SK-N-MC (cell line): ENCODE results near the gene CLCN6.

ENCODE experiments used
- EZH2 ChIP-seq: fragments of 200-600 bp; sonication (generic); IDR thresholded peaks from one replicate; pipeline ENCODE4 v1.6.1; 2017; ENCODE audit warnings: antibody characterized with exemption
- FOXP2 ChIP-seq: optimal IDR thresholded peaks from 2 replicates; pipeline ENCODE3; 2011; ENCODE audit warnings: mild to moderate bottlenecking, moderate library complexity; ENCODE audit not compliant: insufficient read depth; ENCODE audit errors: extremely low read length, control extremely low read depth
- POLR2AphosphoS5 ChIP-seq: IDR thresholded peaks from 2 replicates; pipeline ENCODE4 v1.6.1; 2012; ENCODE audit warnings: mild to moderate bottlenecking, low read depth, low read length, borderline replicate concordance

GRCh38 chr1:11757047-11757446 is 48.9 kb upstream of the CLCN6 start:
- TF ChIP-seq POLR2AphosphoS5 = no peak
- TF ChIP-seq EZH2 = no peak
- no peak for TF ChIP-seq FOXP2
